ENCODE results near the gene UGT1A6.

UGT1A6 gene

DNA sequence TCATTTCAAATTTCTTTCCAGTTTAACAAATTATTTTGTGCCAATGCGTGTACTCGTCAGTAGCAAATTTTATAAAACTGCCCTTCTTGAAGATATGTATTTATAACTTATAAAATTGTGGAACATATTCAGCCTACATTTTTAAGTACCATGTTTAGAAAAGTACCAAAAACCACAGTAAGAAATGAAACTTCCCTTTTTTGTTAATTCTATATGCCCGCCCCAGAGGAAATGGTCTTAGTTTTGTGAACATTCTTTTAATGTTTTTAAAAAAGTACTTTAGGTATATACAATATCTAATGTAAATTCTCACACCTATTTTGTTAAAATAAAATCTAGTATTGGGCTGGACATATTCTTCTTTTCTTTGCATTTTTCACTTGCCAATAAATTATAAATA, 19.8 kb upstream of the UGT1A6 start:
- TF ChIP-seq, protein P1, sequence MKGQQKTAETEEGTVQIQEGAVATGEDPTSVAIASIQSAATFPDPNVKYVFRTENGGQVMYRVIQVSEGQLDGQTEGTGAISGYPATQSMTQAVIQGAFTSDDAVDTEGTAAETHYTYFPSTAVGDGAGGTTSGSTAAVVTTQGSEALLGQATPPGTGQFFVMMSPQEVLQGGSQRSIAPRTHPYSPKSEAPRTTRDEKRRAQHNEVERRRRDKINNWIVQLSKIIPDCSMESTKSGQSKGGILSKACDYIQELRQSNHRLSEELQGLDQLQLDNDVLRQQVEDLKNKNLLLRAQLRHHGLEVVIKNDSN (IDR thresholded peaks at IDR 0.05), result no peak
- TF ChIP-seq ZBTB7A (IDR thresholded peaks at IDR 0.05; ENCODE audit: low read depth) (no peak), FOXM1 (IDR thresholded peaks at IDR 0.05; ENCODE audit: borderline replicate concordance, low read depth) (no peak), TEAD4 (IDR thresholded peaks at IDR 0.05) (no peak), TCF12 (IDR thresholded peaks at IDR 0.05; ENCODE audit: low read depth) (no peak), NFIC (IDR thresholded peaks at IDR 0.05) (no peak), TAF1 (IDR thresholded peaks at IDR 0.05; ENCODE audit: low read depth) (no peak), CEBPB (IDR thresholded peaks at IDR 0.05) (no peak)
- TF ChIP-seq, protein P2, sequence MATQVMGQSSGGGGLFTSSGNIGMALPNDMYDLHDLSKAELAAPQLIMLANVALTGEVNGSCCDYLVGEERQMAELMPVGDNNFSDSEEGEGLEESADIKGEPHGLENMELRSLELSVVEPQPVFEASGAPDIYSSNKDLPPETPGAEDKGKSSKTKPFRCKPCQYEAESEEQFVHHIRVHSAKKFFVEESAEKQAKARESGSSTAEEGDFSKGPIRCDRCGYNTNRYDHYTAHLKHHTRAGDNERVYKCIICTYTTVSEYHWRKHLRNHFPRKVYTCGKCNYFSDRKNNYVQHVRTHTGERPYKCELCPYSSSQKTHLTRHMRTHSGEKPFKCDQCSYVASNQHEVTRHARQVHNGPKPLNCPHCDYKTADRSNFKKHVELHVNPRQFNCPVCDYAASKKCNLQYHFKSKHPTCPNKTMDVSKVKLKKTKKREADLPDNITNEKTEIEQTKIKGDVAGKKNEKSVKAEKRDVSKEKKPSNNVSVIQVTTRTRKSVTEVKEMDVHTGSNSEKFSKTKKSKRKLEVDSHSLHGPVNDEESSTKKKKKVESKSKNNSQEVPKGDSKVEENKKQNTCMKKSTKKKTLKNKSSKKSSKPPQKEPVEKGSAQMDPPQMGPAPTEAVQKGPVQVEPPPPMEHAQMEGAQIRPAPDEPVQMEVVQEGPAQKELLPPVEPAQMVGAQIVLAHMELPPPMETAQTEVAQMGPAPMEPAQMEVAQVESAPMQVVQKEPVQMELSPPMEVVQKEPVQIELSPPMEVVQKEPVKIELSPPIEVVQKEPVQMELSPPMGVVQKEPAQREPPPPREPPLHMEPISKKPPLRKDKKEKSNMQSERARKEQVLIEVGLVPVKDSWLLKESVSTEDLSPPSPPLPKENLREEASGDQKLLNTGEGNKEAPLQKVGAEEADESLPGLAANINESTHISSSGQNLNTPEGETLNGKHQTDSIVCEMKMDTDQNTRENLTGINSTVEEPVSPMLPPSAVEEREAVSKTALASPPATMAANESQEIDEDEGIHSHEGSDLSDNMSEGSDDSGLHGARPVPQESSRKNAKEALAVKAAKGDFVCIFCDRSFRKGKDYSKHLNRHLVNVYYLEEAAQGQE (IDR thresholded peaks at IDR 0.05; ENCODE audit: low read depth), result no peak

DNA sequence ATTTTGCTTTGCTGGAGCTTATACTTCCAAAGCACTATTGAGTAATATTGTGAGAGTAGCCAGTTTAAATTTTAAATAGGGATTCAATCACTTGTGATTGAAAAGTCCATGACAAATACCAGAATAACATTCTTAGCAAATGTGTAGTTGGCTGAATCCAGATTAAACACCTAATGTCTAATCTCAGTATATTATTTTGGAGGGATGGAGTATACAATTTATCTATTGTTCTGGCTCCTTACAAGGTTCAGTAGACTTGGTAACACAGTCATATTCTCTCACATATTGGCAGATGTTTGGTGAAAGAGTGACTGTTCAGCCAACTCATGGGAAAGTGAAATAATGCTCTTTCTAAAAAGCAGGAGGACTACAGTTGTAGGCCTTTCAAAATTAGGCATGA, 18.8 kb upstream of the UGT1A6 start:
- TF ChIP-seq RAD21 (IDR thresholded peaks at IDR 0.05; ENCODE audit: low read depth) (no peak), EP300 (IDR thresholded peaks at IDR 0.05; ENCODE audit: borderline replicate concordance) (no peak), YY1 (IDR thresholded peaks at IDR 0.05; ENCODE audit: low read depth) (no peak), EGR1 (IDR thresholded peaks at IDR 0.05) (no peak), TEAD4 (IDR thresholded peaks at IDR 0.05) (no peak), ZBTB7A (IDR thresholded peaks at IDR 0.05; ENCODE audit: low read depth) (no peak), CREB1 (IDR thresholded peaks at IDR 0.05; ENCODE audit: low read depth) (no peak), FOXM1 (IDR thresholded peaks at IDR 0.05; ENCODE audit: borderline replicate concordance, low read depth) (no peak), NFIC (IDR thresholded peaks at IDR 0.05) (no peak), CEBPB (IDR thresholded peaks at IDR 0.05) (no peak), TCF12 (IDR thresholded peaks at IDR 0.05; ENCODE audit: low read depth) (no peak), TAF1 (IDR thresholded peaks at IDR 0.05; ENCODE audit: low read depth) (no peak)
- TF ChIP-seq, protein P1 (IDR thresholded peaks at IDR 0.05), result no peak
- TF ChIP-seq, protein P3, sequence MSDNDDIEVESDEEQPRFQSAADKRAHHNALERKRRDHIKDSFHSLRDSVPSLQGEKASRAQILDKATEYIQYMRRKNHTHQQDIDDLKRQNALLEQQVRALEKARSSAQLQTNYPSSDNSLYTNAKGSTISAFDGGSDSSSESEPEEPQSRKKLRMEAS (IDR thresholded peaks at IDR 0.05), result no peak
- TF ChIP-seq, protein P2 (IDR thresholded peaks at IDR 0.05; ENCODE audit: low read depth), result no peak

DNA sequence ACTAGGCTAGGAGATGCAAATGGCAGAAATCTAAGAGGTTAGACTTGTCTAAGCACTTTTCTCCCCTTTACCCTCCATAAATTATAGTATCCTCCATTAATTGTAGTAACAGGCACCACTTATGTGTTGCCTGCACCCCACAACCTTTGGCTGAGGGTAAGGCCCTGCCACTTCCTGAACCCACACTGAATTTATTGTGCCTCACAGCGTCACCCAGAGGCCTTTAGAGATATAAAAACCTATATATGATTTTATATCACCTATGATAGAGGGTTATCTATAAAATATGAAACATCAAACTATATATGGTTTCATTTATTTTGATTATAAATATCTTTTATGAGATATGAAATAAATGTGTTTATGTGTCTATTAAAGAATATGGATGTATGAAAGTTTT, 18.4 kb upstream of the UGT1A6 start:
- TF ChIP-seq EP300 (IDR thresholded peaks at IDR 0.05; ENCODE audit: borderline replicate concordance) (no peak), TAF1 (IDR thresholded peaks at IDR 0.05; ENCODE audit: low read depth) (no peak), FOXM1 (IDR thresholded peaks at IDR 0.05; ENCODE audit: borderline replicate concordance, low read depth) (no peak), RAD21 (IDR thresholded peaks at IDR 0.05; ENCODE audit: low read depth) (no peak), TEAD4 (IDR thresholded peaks at IDR 0.05) (no peak), NFIC (IDR thresholded peaks at IDR 0.05) (no peak), TCF12 (IDR thresholded peaks at IDR 0.05; ENCODE audit: low read depth) (no peak), ZBTB7A (IDR thresholded peaks at IDR 0.05; ENCODE audit: low read depth) (no peak), CEBPB (IDR thresholded peaks at IDR 0.05) (no peak), EGR1 (IDR thresholded peaks at IDR 0.05) (no peak), CREB1 (IDR thresholded peaks at IDR 0.05; ENCODE audit: low read depth) (no peak)
- TF ChIP-seq, protein P1 (IDR thresholded peaks at IDR 0.05), result no peak
- TF ChIP-seq, protein P3 (IDR thresholded peaks at IDR 0.05), result no peak
- TF ChIP-seq, protein P2 (IDR thresholded peaks at IDR 0.05; ENCODE audit: low read depth), result no peak

DNA sequence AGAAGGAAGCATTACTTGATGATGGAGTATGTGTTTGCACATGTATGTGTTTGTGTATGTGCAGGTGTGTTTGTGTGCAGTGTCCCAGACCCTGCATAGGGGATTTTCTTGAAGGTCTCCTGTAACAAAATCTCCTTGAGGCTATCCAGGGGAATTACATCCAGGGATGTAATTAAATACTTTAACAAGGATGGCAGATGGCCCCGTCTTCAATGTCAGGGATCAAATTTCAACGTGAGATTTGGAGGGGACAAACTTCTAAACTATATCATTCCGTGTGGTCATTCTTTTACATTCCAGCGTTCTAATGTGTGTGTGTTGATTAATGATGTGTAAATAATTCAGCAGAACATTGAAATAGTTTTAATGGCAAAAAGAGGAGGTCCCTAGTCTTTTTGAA, 17.7 kb upstream of the UGT1A6 start:
- TF ChIP-seq TCF12 (IDR thresholded peaks at IDR 0.05; ENCODE audit: low read depth) (no peak), TAF1 (IDR thresholded peaks at IDR 0.05; ENCODE audit: low read depth) (no peak), CREB1 (IDR thresholded peaks at IDR 0.05; ENCODE audit: low read depth) (no peak), ZBTB7A (IDR thresholded peaks at IDR 0.05; ENCODE audit: low read depth) (no peak), RAD21 (IDR thresholded peaks at IDR 0.05; ENCODE audit: low read depth) (no peak), YY1 (IDR thresholded peaks at IDR 0.05; ENCODE audit: low read depth) (no peak), FOXM1 (IDR thresholded peaks at IDR 0.05; ENCODE audit: borderline replicate concordance, low read depth) (no peak), CEBPB (IDR thresholded peaks at IDR 0.05) (no peak), NFIC (IDR thresholded peaks at IDR 0.05) (no peak), EGR1 (IDR thresholded peaks at IDR 0.05) (no peak), EP300 (IDR thresholded peaks at IDR 0.05; ENCODE audit: borderline replicate concordance) (no peak), TEAD4 (IDR thresholded peaks at IDR 0.05) (no peak)
- TF ChIP-seq, protein P3 (IDR thresholded peaks at IDR 0.05), result no peak
- TF ChIP-seq, protein P2 (IDR thresholded peaks at IDR 0.05; ENCODE audit: low read depth), result no peak
- TF ChIP-seq, protein P1 (IDR thresholded peaks at IDR 0.05), result no peak
